SKM-1 treated with dmso at 0.1 percent for 144 hours (cell line): Measurements from ENCODE around the gene RNF220.

ENCODE experiments used
- DNase-seq: peaks from one replicate; lab custom pipeline; 2025; ENCODE audit not compliant: unreplicated experiment; lab: John Stamatoyannopoulos, UW

The RNF220 gene

GRCh38 chr1:44672961-44673674, 268.1 kb downstream of the RNF220 start:
- no peak for DNase-seq

GRCh38 chr1:44673675-44674112, 268.6 kb downstream of the RNF220 start:
- no peak for DNase-seq

- no peak for DNase-seq
Measured at GRCh38 chr1:44674113-44675000, 269.3 kb downstream of the RNF220 start, which contains the start of the genes ARMH1 and TMEM53. Gene ARMH1, plus strand, starts transcription at chr1:44674714. Its CDS starts 14,984 bp downstream, at chr1:44689698. Gene TMEM53, minus strand, starts transcription at chr1:44674481. Its CDS starts 90 bp downstream, at chr1:44674391.

GRCh38 chr1:44675186-44675585, 270.1 kb downstream of the RNF220 start:
- DNase-seq: no peak

GRCh38 chr1:44676484-44677200, 271.6 kb downstream of the RNF220 start:
- peak; percentile 73 for DNase-seq

GRCh38 chr1:44677201-44677766, 272.2 kb downstream of the RNF220 start:
- peak; percentile 39 for DNase-seq

- DNase-seq: no peak
Measured at GRCh38 chr1:44678120-44678519, 273.1 kb downstream of the RNF220 start.

GRCh38 chr1:44678626-44679025, 273.6 kb downstream of the RNF220 start:
- no peak for DNase-seq

- no peak for DNase-seq
Measured at GRCh38 chr1:44679468-44679867, 274.4 kb downstream of the RNF220 start.

- DNase-seq: no peak
Measured at GRCh38 chr1:44681905-44682882, 277.1 kb downstream of the RNF220 start.

GRCh38 chr1:44682883-44683265, 277.8 kb downstream of the RNF220 start:
- no peak for DNase-seq

GRCh38 chr1:44684525-44684924, 279.5 kb downstream of the RNF220 start:
- DNase-seq: no peak

- no peak for DNase-seq
Measured at GRCh38 chr1:44685218-44685617, 280.2 kb downstream of the RNF220 start.

- DNase-seq: no peak
Measured at GRCh38 chr1:44685881-44686280, 280.8 kb downstream of the RNF220 start.

- no peak for DNase-seq
Measured at GRCh38 chr1:44688760-44689446, 283.8 kb downstream of the RNF220 start.

GRCh38 chr1:44689447-44689765, 284.4 kb downstream of the RNF220 start:
- no peak for DNase-seq

- no peak for DNase-seq
Measured at GRCh38 chr1:44693159-44693558, 288.1 kb downstream of the RNF220 start.

GRCh38 chr1:44693900-44694299, 288.8 kb downstream of the RNF220 start:
- DNase-seq: no peak

- DNase-seq: no peak
Measured at GRCh38 chr1:44694863-44695478, 289.9 kb downstream of the RNF220 start.
